Activated naive CD8-positive, alpha-beta T cell treated with anti-CD3 and anti-CD28 coated beads for 36 hours (primary cell): ENCODE results near the gene WASL. TPM values are rescaled to one million over a fixed set of nuclear protein-coding genes. Genes with fewer than 3 reads are reported as not detected.
A peak's percentile ranks its signal among the peaks of the same experiment; 100 is the strongest.
"Not testable (repeated sequence)": the region's sequence is repeated elsewhere in the genome, so short reads cannot be mapped to it uniquely, and the experiment has no call there.

Experiments
- DNase-seq: peaks from one replicate; pipeline ENCODE4 v3.0.0; 2021
- H3K27ac Mint-ChIP-seq: one replicate; pipeline ENCODE4 v1.8.0; 2022; ENCODE audit warnings: mild to moderate bottlenecking, moderate library complexity, mixed read lengths
- H3K27me3 Mint-ChIP-seq: one replicate; pipeline ENCODE4 v1.8.0; 2022; ENCODE audit warnings: mild to moderate bottlenecking, mixed read lengths
- H3K36me3 Mint-ChIP-seq: one replicate; pipeline ENCODE4 v1.8.0; 2021; ENCODE audit warnings: mild to moderate bottlenecking, mixed read lengths
- H3K4me1 Mint-ChIP-seq: one replicate; pipeline ENCODE4 v1.8.0; 2021; ENCODE audit warnings: mixed read lengths
- H3K4me3 Mint-ChIP-seq: one replicate; pipeline ENCODE4 v1.8.0; 2022; ENCODE audit warnings: mild to moderate bottlenecking, moderate library complexity, mixed read lengths
- H3K9me3 Mint-ChIP-seq: one replicate; pipeline ENCODE4 v1.8.0; 2022; ENCODE audit warnings: mixed read lengths
- total RNA-seq, 2 experiments: library from RNA; stranded (reverse); gene quantifications; one replicate each; pipeline ENCODE4 v1.2.3, GENCODE V29; 2021

Gene WASL
- total RNA-seq, 2 experiments from 2014 or later: 5.1 to 5.5 TPM

DNA sequence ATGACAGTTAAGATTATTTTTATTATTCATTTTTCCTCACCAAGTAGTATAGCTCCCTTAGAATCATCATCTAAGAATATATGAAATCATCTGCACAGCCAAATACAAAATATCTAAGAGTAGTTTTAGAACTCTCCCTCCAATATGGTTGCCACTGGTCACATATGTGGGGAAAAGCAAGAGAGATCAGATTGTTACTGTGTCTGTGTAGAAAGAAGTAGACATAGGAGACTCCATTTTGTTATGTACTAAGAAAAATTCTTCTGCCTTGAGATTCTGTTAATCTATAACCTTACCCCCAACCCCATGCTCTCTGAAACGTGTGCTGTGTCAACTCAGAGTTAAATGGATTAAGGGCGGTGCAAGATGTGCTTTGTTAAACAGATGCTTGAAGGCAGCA, 31.7 kb upstream of the WASL start:
- H3K27me3 Mint-ChIP-seq, DNase-seq, H3K36me3 Mint-ChIP-seq, H3K4me1 Mint-ChIP-seq, H3K27ac Mint-ChIP-seq, H3K9me3 Mint-ChIP-seq, H3K4me3 Mint-ChIP-seq: not testable (repeated sequence)

- Mint-ChIP-seq H3K4me3 (no peak overlapping the region), H3K36me3 (no peaks in the 10 kb centered on the region)
These were observed 25.7 kb upstream of the WASL start for GRCh38 chr7:123774496-123774895.

DNA sequence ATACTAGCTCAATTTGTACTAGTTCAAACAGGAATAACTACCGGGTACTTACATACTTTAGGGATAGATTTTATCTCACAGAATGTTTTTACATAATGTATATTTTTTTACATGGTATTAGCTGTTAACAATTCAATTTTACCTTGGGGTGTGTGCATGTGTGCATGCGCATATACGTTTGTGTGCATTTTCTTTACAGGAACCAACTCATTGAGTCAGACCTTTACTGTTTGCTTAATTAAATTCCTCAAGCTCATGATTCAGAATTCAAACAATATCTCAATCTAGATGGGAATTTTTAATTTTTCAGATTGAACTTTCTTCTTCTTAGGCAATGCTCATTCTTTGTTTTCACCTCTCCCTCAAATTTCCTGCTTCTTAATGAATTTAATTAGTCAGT, 24.7 kb upstream of the WASL start:
- no peak overlapping the region for H3K4me3 Mint-ChIP-seq
- no peak overlapping the region for H3K27ac Mint-ChIP-seq
- no peaks in the 10 kb centered on the region for H3K9me3 Mint-ChIP-seq
- peaks cover 3% of the 10 kb centered on the region for H3K4me1 Mint-ChIP-seq
- H3K36me3 Mint-ChIP-seq: no peaks in the 10 kb centered on the region
- H3K27me3 Mint-ChIP-seq: peaks cover 19% of the 10 kb centered on the region
- DNase-seq: no peak

More at GRCh38 chr7:123774496-123774895, 25.7 kb upstream of the WASL start:
- Mint-ChIP-seq H3K27ac (no peak overlapping the region), H3K4me1 (peaks cover 3% of the 10 kb centered on the region), H3K9me3 (no peaks in the 10 kb centered on the region), H3K27me3 (peaks cover 15% of the 10 kb centered on the region)
- no peak for DNase-seq

- DNase-seq: no peak
- Mint-ChIP-seq H3K4me3 (no peak overlapping the region), H3K4me1 (peaks cover 3% of the 10 kb centered on the region), H3K27ac (no peak overlapping the region), H3K36me3 (no peaks in the 10 kb centered on the region), H3K27me3 (peaks cover 19% of the 10 kb centered on the region), H3K9me3 (no peaks in the 10 kb centered on the region)
These were observed 23.8 kb upstream of the WASL start for GRCh38 chr7:123772652-123773051.

- DNase-seq: no peak
- H3K27me3 Mint-ChIP-seq: peaks cover 19% of the 10 kb centered on the region
- no peak overlapping the region for H3K27ac Mint-ChIP-seq
- H3K36me3 Mint-ChIP-seq: no peaks in the 10 kb centered on the region
- no peaks in the 10 kb centered on the region for H3K9me3 Mint-ChIP-seq
- H3K4me3 Mint-ChIP-seq: no peak overlapping the region
- H3K4me1 Mint-ChIP-seq: peaks cover 3% of the 10 kb centered on the region
These were observed 23.0 kb upstream of the WASL start for GRCh38 chr7:123771846-123772245.

DNA sequence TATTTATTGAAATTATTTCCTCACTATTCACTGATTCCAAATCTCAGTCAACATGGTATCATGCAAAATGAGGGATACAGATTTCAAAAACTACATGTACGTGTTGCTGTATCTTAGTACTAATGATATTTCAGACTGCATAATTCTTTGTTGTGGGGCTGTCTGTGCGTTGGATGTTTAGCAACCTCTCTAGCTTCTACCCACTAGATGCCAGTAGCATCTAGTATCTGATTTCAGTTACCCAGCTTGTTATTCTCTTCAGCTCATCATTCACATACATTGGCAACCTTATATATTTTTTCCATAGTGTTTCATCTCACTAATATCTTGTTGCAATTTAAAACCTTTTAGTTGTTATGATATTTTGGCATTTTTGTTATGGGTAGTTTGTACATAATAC, 22.5 kb upstream of the WASL start:
- H3K36me3 Mint-ChIP-seq: no peaks in the 10 kb centered on the region
- peaks cover 19% of the 10 kb centered on the region for H3K27me3 Mint-ChIP-seq
- H3K9me3 Mint-ChIP-seq: no peaks in the 10 kb centered on the region
- peaks cover 3% of the 10 kb centered on the region for H3K4me1 Mint-ChIP-seq
- no peak overlapping the region for H3K27ac Mint-ChIP-seq
- H3K4me3 Mint-ChIP-seq: no peak overlapping the region
- no peak for DNase-seq

- Mint-ChIP-seq H3K36me3 (no peaks in the 10 kb centered on the region), H3K4me1 (peaks cover 3% of the 10 kb centered on the region), H3K27ac (peak overlapping the region; percentile 1), H3K27me3 (peaks cover 11% of the 10 kb centered on the region), H3K4me3 (no peak overlapping the region), H3K9me3 (no peaks in the 10 kb centered on the region)
- DNase-seq: no peak
These were observed 21.6 kb upstream of the WASL start for GRCh38 chr7:123770378-123770777.

DNA sequence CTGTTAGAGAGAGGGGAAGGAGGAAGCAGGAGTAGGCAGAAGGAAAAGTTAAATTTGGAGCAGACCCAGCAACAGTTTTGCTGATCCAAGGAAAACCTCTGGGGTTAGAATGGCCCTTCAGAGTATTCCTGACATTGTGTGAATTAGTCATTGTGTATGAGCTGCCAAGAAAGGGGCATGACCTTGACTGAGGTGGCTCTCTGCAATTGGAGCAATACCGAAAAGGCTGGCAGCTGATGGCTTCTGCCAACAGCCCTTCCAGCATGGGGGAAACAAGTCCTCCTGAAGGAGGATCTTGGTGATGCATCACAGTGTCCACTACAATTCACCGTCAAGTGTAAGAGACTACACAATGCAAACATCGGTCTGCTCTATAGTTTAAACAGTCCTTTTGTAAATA, 20.6 kb upstream of the WASL start:
- Mint-ChIP-seq H3K9me3 (no peaks in the 10 kb centered on the region), H3K4me3 (no peak overlapping the region), H3K36me3 (no peaks in the 10 kb centered on the region), H3K27me3 (peaks cover 7% of the 10 kb centered on the region), H3K27ac (no peak overlapping the region), H3K4me1 (peaks cover 3% of the 10 kb centered on the region)
- DNase-seq: no peak

- peaks cover 3% of the 10 kb centered on the region for H3K9me3 Mint-ChIP-seq
- H3K36me3 Mint-ChIP-seq: peaks cover 1% of the 10 kb centered on the region
- DNase-seq: no peak
- no peak overlapping the region for H3K4me3 Mint-ChIP-seq
- no peak overlapping the region for H3K27ac Mint-ChIP-seq
- peaks cover 3% of the 10 kb centered on the region for H3K4me1 Mint-ChIP-seq
- H3K27me3 Mint-ChIP-seq: peaks cover 5% of the 10 kb centered on the region
These were observed 19.7 kb upstream of the WASL start for GRCh38 chr7:123768493-123768892.

GRCh38 chr7:123763191-123763661, 14.4 kb upstream of the WASL start:
- H3K27ac Mint-ChIP-seq: no peak overlapping the region
- H3K27me3 Mint-ChIP-seq: no peaks in the 10 kb centered on the region
- peaks cover 1% of the 10 kb centered on the region for H3K36me3 Mint-ChIP-seq
- peaks cover under 1% of the 10 kb centered on the region for H3K4me1 Mint-ChIP-seq
- H3K9me3 Mint-ChIP-seq: peaks cover 6% of the 10 kb centered on the region
- H3K4me3 Mint-ChIP-seq: no peak overlapping the region
- no peak for DNase-seq

GRCh38 chr7:123761729-123762128, 12.9 kb upstream of the WASL start:
- Mint-ChIP-seq H3K9me3 (peaks cover 6% of the 10 kb centered on the region), H3K4me3 (no peak overlapping the region), H3K27me3 (no peaks in the 10 kb centered on the region), H3K36me3 (peaks cover 1% of the 10 kb centered on the region), H3K27ac (no peak overlapping the region), H3K4me1 (peaks cover 9% of the 10 kb centered on the region)
- DNase-seq: no peak

GRCh38 chr7:123757095-123757494, 8.3 kb upstream of the WASL start:
- Mint-ChIP-seq H3K27ac (no peak overlapping the region), H3K27me3 (no peaks in the 10 kb centered on the region), H3K9me3 (no peaks in the 10 kb centered on the region), H3K4me3 (no peak overlapping the region), H3K36me3 (no peaks in the 10 kb centered on the region), H3K4me1 (peaks cover 28% of the 10 kb centered on the region)
- no peak for DNase-seq

DNA sequence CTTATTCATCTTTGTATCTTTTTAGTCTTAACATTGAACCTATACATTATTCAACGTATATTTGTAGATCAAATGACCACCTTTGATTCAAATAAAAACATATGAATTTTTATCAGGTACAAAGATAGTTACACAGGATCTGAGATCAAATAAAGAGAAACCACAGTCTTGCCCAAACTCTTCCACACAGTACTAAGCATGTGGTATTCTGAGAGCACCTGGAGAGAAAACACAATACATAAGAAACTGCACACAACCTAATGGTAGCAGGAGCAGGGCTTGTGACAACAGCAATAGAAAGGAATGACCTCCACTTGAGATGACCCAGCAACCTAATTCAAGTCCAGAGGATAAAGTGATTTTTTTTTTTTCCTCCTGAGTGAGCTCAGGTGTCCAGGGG, 6.5 kb upstream of the WASL start:
- H3K4me3 Mint-ChIP-seq: no peak overlapping the region
- no peak overlapping the region for H3K27ac Mint-ChIP-seq
- H3K36me3 Mint-ChIP-seq: no peaks in the 10 kb centered on the region
- no peaks in the 10 kb centered on the region for H3K27me3 Mint-ChIP-seq
- no peak for DNase-seq
- peaks cover 40% of the 10 kb centered on the region for H3K4me1 Mint-ChIP-seq
- no peaks in the 10 kb centered on the region for H3K9me3 Mint-ChIP-seq

- Mint-ChIP-seq H3K4me3 (no peak overlapping the region), H3K36me3 (no peaks in the 10 kb centered on the region), H3K4me1 (peaks cover 45% of the 10 kb centered on the region), H3K9me3 (no peaks in the 10 kb centered on the region), H3K27ac (no peak overlapping the region), H3K27me3 (no peaks in the 10 kb centered on the region)
- no peak for DNase-seq
These were observed 5.6 kb upstream of the WASL start for GRCh38 chr7:123754271-123754871.

DNA sequence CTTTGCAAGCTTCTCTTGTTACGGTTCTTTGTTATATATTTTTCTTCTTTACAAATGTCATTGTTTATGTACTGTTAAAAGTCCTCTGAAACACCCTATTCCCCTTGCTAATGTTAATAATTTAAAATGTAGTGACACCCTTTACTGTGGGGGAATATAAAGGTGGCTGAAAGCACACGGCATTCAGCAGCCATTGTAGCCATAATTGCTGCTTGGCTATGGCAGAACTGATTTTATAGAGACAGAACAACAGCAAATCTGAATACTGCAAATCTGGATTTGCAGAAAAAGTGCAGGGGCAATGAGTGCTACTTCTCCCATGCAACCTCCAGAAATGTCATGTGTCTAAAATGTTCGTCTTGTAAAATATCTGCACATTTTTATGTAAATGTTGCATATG, 3.7 kb upstream of the WASL start:
- H3K27me3 Mint-ChIP-seq: no peaks in the 10 kb centered on the region
- peaks cover 39% of the 10 kb centered on the region for H3K4me1 Mint-ChIP-seq
- DNase-seq: no peak
- H3K36me3 Mint-ChIP-seq: peaks cover 4% of the 10 kb centered on the region
- no peak overlapping the region for H3K27ac Mint-ChIP-seq
- H3K9me3 Mint-ChIP-seq: no peaks in the 10 kb centered on the region
- H3K4me3 Mint-ChIP-seq: no peak overlapping the region

- DNase-seq: no peak
- no peaks in the 10 kb centered on the region for H3K27me3 Mint-ChIP-seq
- no peaks in the 10 kb centered on the region for H3K9me3 Mint-ChIP-seq
- peaks cover 4% of the 10 kb centered on the region for H3K36me3 Mint-ChIP-seq
- peak overlapping the region; percentile 6 for H3K4me3 Mint-ChIP-seq
- no peak overlapping the region for H3K27ac Mint-ChIP-seq
- H3K4me1 Mint-ChIP-seq: peaks cover 37% of the 10 kb centered on the region
These were observed 3.0 kb upstream of the WASL start for GRCh38 chr7:123751821-123752220.
